ENCODE data around the gene ZNF280B. TPM values are rescaled to one million over a fixed set of nuclear protein-coding genes. Genes with fewer than 3 reads are reported as not detected.
"Not testable (repeated sequence)": the region's sequence is repeated elsewhere in the genome, so short reads cannot be mapped to it uniquely, and the experiment has no call there.

ZNF280B gene
- total RNA-seq, 3 donors from 2014 or later = 0.51 to 1.4 (median 0.64) TPM

DNA sequence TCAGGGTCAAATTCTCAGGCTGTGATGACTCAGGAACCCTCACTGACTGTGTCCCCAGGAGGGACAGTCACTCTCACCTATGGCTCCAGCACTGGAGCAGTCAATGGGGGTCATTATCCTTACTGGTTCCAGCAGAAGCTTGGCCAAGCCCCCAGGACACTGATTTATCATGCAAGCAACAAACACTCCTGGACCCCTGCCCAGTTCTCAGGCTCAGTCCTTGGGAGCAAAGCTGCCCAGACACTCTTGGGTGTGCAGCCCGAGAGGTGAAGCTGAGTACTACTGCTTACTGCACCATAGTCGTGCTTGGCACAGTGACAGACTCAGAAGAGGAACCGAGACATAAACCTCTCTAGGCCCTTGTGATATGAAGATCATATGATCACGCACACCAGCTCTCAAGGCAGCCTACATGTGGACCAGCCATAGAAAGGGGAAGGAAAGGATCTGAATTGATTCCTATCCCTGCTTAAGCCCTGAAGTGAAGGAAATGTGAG is 58.2 kb downstream of the ZNF280B start:
- Histone ChIP-seq H3K4me3 (no peak overlapping the region), H3K9me3 (peaks cover 8% of the 10 kb centered on the region), H3K36me3 (ENCODE audit: low read depth) (no peaks in the 10 kb centered on the region), H3K4me1 (ENCODE audit: low read depth) (no peaks in the 10 kb centered on the region)
- peak; percentile 71 for ATAC-seq
- no peak for TF ChIP-seq CTCF (IDR thresholded peaks at IDR 0.05)
- peak in 1 of 3 donors; percentile 43 for DNase-seq
- intact Hi-C loops (cut with DNase I, micrococcal nuclease) = no loop called here

GRCh38 chr22:22449819-22450218 is 58.7 kb downstream of the ZNF280B start:
- intact Hi-C loops (cut with DNase I, micrococcal nuclease) = no loop called here
- TF ChIP-seq CTCF (IDR thresholded peaks at IDR 0.05) = no peak
- H3K36me3 ChIP-seq (ENCODE audit: low read depth) = no peaks in the 10 kb centered on the region
- no peak for DNase-seq
- peaks cover 8% of the 10 kb centered on the region for H3K9me3 ChIP-seq
- no peak overlapping the region for H3K4me3 ChIP-seq
- no peaks in the 10 kb centered on the region for H3K4me1 ChIP-seq (ENCODE audit: low read depth)
- no peak for ATAC-seq

DNA sequence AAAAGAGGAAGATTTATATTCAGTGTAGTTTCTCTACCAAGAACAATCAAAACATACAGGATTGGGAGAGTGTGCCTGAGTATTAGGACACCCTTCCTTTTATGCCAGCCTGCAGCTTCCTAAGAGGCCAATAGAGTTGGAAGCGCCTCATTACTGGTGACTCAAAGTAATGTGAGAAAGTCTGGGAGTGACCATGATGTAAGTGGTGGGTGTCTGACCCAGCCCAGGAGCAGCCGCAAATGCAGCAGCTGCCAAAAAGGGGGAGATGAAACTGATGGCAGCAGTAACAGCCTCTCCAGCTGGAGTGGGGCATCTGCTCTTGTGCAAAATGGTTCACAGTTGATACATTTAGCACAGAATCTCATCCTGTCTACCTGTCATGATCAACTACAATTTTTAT is 62.0 kb downstream of the ZNF280B start:
- TF ChIP-seq CTCF (IDR thresholded peaks at IDR 0.05) = no peak
- intact Hi-C loops (cut with DNase I, micrococcal nuclease) = no loop called here
- DNase-seq = no peak
- H3K4me3 ChIP-seq = no peak overlapping the region
- no peaks in the 10 kb centered on the region for H3K4me1 ChIP-seq (ENCODE audit: low read depth)
- no peaks in the 10 kb centered on the region for H3K36me3 ChIP-seq (ENCODE audit: low read depth)
- H3K9me3 ChIP-seq = no peaks in the 10 kb centered on the region
- ATAC-seq = no peak

DNA sequence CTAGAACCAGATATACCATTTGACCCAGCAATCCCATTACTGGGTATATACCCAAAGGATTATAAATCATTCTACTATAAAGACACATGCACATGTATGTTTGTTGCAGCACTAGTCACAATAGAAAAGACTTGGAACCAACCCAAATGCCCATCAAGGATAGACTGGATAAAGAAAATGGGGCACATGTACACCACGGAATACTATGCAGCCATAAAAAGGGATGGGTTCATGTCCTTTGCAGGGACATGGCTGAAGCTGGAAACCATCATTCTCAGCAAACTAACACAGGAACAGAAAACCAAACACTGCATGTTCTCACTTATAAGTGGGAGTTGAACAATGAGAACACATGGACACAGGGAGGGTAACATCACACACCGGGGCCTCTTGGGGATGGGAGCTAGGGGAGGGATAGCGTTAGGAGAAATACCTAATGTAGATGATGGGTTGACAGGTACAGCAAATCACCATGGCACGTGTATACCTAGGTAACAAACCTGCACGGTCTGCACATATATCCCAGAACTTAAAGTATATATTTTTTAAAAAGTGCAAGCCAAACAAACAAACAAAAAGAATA is 64.4 kb downstream of the ZNF280B start:
- H3K4me1 ChIP-seq (ENCODE audit: low read depth); DNase-seq; ATAC-seq; intact Hi-C loops (cut with DNase I, micrococcal nuclease); H3K4me3 ChIP-seq; H3K9me3 ChIP-seq; H3K36me3 ChIP-seq (ENCODE audit: low read depth): not testable (repeated sequence)

DNA sequence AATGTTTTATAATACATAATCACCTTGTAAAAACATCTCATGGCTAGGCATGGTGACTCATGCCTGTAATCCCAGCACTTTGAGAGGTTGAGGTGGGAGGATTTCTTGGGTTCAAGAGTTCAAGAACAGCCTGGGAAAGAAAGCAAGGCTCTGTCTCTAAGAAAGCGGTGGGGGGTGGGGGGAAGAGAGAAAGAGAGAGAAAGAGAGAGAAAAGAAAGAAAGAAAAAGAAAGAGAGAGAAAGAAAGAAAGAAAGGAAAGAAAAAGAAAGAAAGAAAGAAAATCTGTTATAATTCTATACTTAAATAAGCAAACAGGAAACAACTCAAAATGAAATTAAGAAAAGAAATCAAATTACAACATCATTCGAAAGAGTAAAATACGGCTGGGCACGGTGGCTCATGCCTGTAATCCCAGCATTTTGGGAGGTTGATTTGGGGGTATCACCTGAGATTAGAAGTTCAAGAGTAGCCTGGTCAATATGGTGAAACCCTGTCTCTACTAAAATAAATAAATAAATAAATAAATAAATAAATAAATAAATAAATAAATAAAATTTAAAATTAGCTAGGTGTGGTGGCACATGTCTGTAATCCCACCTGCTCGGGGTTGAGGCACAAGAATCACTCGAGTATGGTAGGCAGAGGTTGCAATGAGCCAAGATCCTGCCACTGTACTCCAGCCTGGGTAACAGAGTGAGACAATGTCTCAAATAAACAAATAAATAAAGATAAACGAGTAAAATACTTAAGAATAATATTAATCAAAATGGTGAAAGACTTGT is 65.4 kb downstream of the ZNF280B start:
- intact Hi-C loops (cut with DNase I, micrococcal nuclease) = no loop called here
- no peak for DNase-seq
- ATAC-seq = no peak
- TF ChIP-seq CTCF (IDR thresholded peaks at IDR 0.05) = no peak
- Histone ChIP-seq H3K9me3 (no peaks in the 10 kb centered on the region), H3K36me3 (ENCODE audit: low read depth) (no peaks in the 10 kb centered on the region), H3K4me1 (ENCODE audit: low read depth) (no peaks in the 10 kb centered on the region), H3K4me3 (no peak overlapping the region)

DNA sequence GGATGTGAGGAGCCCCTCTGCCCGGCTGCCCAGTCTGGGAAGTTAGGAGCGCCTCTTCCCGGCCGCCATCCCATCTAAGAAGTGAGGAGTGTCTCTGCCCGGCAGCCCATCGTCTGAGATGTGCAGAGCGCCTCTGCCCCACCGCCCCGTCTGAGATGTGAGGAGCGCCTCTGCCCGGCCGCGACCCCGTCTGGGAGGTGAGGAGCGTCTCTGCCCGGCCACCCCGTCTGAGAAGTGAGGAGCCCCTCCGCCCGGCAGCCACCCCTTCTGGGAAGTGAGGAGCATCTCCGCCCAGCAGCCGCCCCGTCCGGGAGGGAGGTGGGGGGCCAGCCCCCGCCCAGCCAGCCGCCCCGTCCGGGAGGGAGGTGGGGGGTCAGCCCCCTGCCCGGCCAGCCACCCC is 66.9 kb downstream of the ZNF280B start:
- H3K4me1 ChIP-seq (ENCODE audit: low read depth); DNase-seq; ATAC-seq; intact Hi-C loops (cut with DNase I, micrococcal nuclease); H3K9me3 ChIP-seq; H3K4me3 ChIP-seq; H3K36me3 ChIP-seq (ENCODE audit: low read depth): not testable (repeated sequence)

Data from mucosa of descending colon (tissue), 3 donors.